Hematopoietic multipotent progenitor cell treated with erythropoietin and hydrocortisone succinate and interleukin-3 and kit ligand, for 17 days (in vitro differentiated cells): Measurements from ENCODE around the gene FRMD3.

Source experiments
- DNase-seq: peaks from one replicate; pipeline ENCODE4 v3.0.0-alpha.2; 2015; ENCODE audit warnings: low spot score

Gene FRMD3

DNA sequence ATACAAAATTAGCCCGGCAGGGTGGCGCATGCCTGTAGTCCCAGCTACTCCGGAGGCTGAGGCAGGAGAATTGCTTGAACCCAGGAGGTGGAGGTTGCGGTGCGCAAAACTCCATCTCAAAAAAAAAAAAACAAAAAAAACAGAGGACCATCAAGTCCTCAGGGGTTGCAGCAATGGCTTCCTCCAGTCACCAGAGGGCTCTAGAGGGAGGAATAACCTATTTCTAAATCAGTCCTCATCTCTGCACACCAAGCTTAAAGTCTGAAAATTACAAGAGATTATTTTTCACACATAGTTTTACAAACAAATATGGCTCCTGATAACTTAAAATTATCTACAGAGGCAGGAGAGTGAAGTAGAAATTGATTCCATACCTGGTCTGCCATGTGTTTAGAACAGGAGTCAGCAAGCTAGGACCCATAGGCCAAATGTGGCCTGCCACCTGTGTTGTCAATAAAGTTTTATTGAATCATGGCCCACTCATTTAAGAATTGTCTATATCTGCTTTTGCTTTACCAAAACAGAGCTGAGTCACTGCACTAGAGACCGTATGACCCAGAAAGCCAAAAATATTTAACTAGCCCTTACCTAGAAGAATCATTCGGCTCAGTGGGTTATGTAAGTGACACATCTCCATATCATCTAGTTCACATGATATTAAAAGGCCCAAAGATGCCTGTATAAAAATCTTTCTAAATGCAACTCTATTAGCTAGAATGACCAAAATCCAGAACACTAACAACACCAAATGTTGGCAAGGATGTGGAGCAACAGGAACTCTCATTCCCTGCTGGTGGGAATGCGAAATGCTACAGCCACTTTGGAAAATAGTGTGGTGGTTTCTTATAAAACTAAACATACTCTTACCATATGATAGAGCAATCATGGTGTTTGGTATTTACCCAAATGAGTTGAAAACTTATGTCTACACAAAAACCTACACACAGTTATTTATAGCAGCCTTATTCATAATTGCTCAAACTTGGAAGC is 207.7 kb downstream of the FRMD3 start:
- no peak for DNase-seq

DNA sequence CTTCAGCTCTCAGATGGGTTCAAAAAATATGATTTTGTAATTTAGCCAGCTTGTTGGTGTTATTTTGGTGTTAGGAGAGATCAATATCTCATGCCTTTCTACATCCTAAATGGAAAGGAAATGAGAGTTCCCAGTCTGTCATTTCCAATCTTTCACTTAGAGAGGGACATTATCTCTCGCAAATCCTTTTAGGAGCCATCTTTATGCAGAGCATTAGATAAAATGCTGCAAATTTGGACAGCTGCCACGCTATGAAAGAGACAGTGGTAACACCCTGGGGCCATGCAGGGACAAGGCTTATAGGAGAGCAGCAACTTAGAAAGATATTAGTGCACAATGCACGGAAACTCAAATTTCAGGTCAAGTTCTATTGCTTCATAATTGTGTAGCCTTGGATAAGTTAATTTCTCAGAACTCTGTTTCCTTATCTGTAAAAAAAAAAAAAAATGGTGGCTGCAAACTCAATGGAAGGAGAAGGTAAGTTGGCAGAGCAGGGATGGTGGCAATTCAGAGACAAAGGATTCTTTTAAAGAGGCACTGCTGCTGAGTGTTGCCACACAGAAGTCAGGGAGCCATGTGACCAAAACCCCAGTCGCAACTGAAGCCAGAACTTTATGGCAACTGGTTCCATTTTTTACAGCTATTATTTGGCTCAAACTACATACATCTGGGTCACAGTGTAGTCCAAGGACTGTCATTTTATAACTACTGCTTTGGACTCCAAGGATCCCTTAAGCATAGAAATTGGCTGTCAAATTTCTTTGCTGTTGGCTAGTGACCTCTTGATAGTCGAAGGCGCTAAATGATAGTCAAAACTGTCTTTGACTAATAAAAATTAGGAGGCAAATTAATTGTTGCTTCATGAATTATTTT is 210.2 kb downstream of the FRMD3 start:
- no peak for DNase-seq

DNA sequence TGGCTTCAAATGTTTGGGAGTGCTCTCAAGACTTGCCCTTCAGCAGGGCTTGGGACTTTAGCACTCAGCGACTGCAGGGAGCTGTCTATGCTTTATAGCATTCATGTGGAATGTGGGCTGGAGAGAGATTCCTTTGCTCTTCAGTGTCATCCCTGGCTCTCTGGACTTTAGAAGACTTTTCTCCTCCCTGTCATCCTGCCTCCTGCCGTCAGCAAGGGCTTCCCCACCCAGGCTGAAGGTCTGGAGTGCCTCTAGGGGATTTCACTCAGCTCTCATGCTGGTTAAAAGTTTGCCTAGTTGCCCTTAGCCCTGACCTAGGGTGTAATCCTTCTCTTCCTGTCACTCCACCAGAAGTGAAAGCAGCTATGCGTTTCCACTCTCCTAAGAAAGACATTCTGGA is 210.9 kb downstream of the FRMD3 start:
- no peak for DNase-seq

GRCh38 chr9:83323148-83323547 is 215.1 kb downstream of the FRMD3 start:
- DNase-seq, result no peak

- no peak for DNase-seq
Measured at GRCh38 chr9:83322438-83322837, 215.8 kb downstream of the FRMD3 start.

GRCh38 chr9:83317244-83317643 is 221.0 kb downstream of the FRMD3 start:
- no peak for DNase-seq

GRCh38 chr9:83315649-83316048 is 222.6 kb downstream of the FRMD3 start:
- no peak for DNase-seq

DNA sequence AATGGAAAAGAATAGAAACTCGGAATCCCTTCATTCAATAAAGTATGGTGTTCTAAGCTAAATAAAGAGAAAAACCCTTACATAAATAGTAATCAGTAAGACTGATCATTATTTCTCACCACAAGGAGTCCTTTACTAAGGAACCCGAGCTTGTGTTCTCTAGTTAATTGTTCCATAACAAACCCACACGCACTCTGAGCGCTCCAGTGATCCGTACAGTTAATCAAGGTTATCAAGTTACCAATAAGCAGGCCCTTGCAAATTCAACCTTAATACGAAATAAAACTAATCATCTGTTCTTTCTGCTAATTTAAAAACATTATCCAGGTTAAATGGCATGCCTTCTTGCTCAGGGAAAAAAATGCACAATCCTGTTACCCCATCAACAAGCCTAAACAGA is 224.4 kb downstream of the FRMD3 start:
- DNase-seq, result no peak

DNA sequence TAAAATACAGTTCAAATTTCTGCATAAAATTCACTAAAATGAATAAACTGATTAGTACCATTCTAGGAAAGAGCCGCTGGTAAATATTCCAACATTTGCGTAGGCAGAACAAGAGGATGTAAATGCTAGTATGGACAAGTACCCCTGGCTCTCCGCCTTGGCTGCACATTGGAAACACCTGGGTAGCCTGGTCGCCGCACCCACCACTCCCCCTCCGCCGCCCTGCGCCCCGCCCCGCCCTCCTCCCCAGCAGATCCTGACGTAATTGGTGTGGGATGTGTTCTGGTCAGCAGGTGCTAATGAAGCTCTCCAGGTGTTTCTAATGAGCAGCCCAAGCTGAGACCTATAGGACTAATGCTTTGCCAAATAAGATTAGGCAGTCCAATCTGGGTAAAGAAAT is 225.7 kb downstream of the FRMD3 start:
- DNase-seq, result no peak

GRCh38 chr9:83307066-83307724 is 231.0 kb downstream of the FRMD3 start:
- DNase-seq, result no peak

DNA sequence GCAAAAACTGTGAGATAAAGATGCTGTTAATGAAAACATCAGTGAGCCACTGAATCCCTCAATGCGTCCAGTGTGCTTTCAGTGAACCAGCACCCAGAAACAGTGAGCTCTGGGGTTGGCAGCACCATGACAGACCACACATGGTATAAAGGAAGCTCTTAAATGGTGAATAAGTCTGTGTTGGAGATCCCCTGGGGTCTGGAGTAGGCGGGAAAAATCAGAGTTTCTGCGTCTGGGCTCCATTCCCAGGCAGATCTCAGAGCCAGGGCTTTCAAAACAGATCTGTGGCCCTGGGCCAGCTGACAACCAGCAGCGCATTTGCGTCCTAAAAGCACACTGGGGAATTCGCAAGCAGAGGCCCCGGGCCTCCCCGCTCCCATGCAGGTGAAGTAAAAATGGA is 233.5 kb downstream of the FRMD3 start:
- DNase-seq, result no peak

- no peak for DNase-seq
Measured at GRCh38 chr9:83299571-83299970, 238.6 kb downstream of the FRMD3 start.

DNA sequence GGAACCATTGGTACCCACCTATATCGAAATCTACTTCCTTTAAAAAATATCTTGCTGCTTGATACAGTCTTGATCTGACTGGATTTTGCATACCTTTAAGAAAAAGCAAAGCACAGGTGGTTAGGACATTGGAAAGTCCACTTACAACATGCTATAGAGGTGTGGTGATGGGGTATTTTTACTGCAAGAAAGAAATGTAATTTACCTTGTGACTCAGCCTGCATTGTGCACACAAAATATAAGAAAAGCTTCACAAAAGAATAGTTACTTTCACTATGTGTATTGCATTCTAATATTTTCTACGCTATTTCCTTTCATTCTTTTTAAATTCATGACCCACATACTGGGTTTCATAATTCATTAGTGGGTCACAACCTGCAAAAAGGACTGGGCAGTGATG is 239.1 kb downstream of the FRMD3 start:
- DNase-seq, result no peak

- no peak for DNase-seq
Measured at GRCh38 chr9:83296123-83296522, 242.1 kb downstream of the FRMD3 start.

- no peak for DNase-seq
Measured at GRCh38 chr9:83294816-83295215, 243.4 kb downstream of the FRMD3 start.

DNA sequence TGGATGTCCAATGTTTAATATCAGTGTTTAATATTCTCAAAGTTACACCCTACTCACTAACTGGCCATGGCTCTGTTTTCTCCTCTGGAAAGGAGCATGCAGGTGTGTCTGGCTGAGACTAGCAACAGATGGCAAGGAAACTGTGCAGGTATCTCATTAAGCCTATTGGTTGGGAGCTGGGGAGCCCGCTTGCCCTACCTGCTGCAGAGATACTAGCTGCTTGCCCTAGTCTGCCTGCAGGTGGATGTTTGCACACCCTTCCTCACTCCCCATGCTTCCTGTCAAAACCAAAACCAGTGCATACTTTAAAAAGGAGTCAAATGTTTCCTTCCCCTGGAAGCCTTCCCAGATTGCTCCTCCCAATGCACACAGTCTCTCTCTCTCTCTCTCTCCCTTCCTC is 247.0 kb downstream of the FRMD3 start:
- DNase-seq, result no peak

DNA sequence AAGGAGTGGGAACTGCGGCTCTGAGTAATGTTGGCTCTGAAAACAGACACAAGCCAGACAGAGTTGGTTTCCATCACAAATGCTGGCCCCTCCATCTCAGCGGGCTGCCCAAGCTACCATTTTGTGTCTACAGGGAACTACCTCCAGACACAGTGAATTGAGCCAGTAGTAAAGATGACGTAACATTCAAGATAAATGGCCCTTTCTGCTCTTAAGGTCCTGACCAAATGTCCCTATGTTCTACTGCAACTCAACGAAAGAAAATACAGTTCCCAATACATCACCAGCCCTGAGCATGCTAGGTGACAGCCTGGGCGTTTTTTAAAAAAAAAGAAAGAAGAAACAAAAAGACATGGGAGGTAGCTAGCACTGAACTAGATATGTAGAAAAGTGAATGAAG is 247.5 kb downstream of the FRMD3 start:
- DNase-seq, result no peak

GRCh38 chr9:83287021-83287420 is 251.2 kb downstream of the FRMD3 start:
- no peak for DNase-seq

GRCh38 chr9:83285445-83286225 is 252.6 kb downstream of the FRMD3 start:
- no peak for DNase-seq

GRCh38 chr9:83284746-83285145 is 253.5 kb downstream of the FRMD3 start:
- DNase-seq, result no peak

GRCh38 chr9:83283528-83283927 is 254.7 kb downstream of the FRMD3 start:
- DNase-seq, result no peak
